Uterine smooth muscle cell (primary cell): ENCODE results near the gene CCAR1. TPM values are rescaled to one million over a fixed set of nuclear protein-coding genes. Genes with fewer than 3 reads are reported as not detected.

Experiments used
- total RNA-seq: library from RNA; depleted of rRNA; stranded (reverse); fragments of >200 nt; gene quantifications from 2 replicates; pipeline ENCODE4 v1.2.3, GENCODE V29; 2014

Gene CCAR1
- 24.9 and 37.1 TPM in 2 replicates for total RNA-seq

GRCh38 chr10:68720793-68721672 is at the start of gene CCAR1:
TSS of gene CCAR1 (plus strand) at chr10:68721239. CDS start at chr10:68722505, 1,266 bp downstream.

GRCh38 chr10:68826764-68827591 is 105.9 kb downstream of the CCAR1 start, which contains the start of gene STOX1:
TSS of gene STOX1 (plus strand) at chr10:68827531. CDS start at chr10:68827624, 93 bp downstream.

Other genes with a start within 250 kb of the CCAR1 start
- gene DNA2, start 249.3 kb upstream of the CCAR1 start, total RNA-seq: 6.4 and 14.1 TPM in 2 replicates
- 16.7 and 35.1 TPM in 2 replicates for gene SLC25A16, start 193.7 kb upstream of the CCAR1 start, total RNA-seq
- 2.0 and 2.5 TPM in 2 replicates for gene TET1, start 160.9 kb upstream of the CCAR1 start, total RNA-seq
- gene STOX1, start 106.3 kb downstream of the CCAR1 start, total RNA-seq: 0.12 and 0.44 TPM in 2 replicates
- gene DDX50, start 180.1 kb downstream of the CCAR1 start, total RNA-seq: 75.9 and 90.2 TPM in 2 replicates
- gene DDX21, start 234.9 kb downstream of the CCAR1 start, total RNA-seq: 74.0 and 107 TPM in 2 replicates